T-helper 2 cell treated with Interferon-gamma antibody and Interleukin-4, amounts not matched to agents 5 μg/mL and 100 μg/mL, for 36 hours (primary cell): ENCODE data around the gene NPAT.
"Not testable (repeated sequence)": the region's sequence is repeated elsewhere in the genome, so short reads cannot be mapped to it uniquely, and the experiment has no call there.

ENCODE experiments used
- DNase-seq: peaks from one replicate; pipeline ENCODE4 v3.0.0; 2021; ENCODE audit warnings: low spot score
- H3K27ac Mint-ChIP-seq: one replicate; pipeline ENCODE4 v1.8.0; 2021; ENCODE audit warnings: mild to moderate bottlenecking, mixed read lengths
- H3K27me3 Mint-ChIP-seq: one replicate; pipeline ENCODE4 v1.8.0; 2021; ENCODE audit warnings: low read depth, mixed read lengths
- H3K36me3 Mint-ChIP-seq: one replicate; pipeline ENCODE4 v1.8.0; 2021; ENCODE audit warnings: low read depth, mixed read lengths
- H3K4me1 Mint-ChIP-seq: one replicate; pipeline ENCODE4 v1.8.0; 2021; ENCODE audit warnings: low read depth, mixed read lengths
- H3K4me3 Mint-ChIP-seq: one replicate; pipeline ENCODE4 v1.8.0; 2022; ENCODE audit warnings: mild to moderate bottlenecking, moderate library complexity, mixed read lengths
- H3K9me3 Mint-ChIP-seq: one replicate; pipeline ENCODE4 v1.8.0; 2021; ENCODE audit warnings: mixed read lengths

NPAT gene

GRCh38 chr11:108160970-108161566 is 61.4 kb downstream of the NPAT start:
- DNase-seq, result no peak

GRCh38 chr11:108154591-108154990 is 67.8 kb downstream of the NPAT start:
- no peak overlapping the region for H3K4me3 Mint-ChIP-seq
- H3K9me3 Mint-ChIP-seq, result no peaks in the 10 kb centered on the region
- peaks cover 38% of the 10 kb centered on the region for H3K36me3 Mint-ChIP-seq

More at GRCh38 chr11:108160970-108161566, 61.4 kb downstream of the NPAT start:
- Mint-ChIP-seq H3K27ac (no peak overlapping the region), H3K4me3 (no peak overlapping the region), H3K9me3 (no peaks in the 10 kb centered on the region), H3K36me3 (peaks cover 32% of the 10 kb centered on the region), H3K4me1 (peaks cover 2% of the 10 kb centered on the region), H3K27me3 (no peaks in the 10 kb centered on the region)

GRCh38 chr11:108148556-108148955 is 73.9 kb downstream of the NPAT start:
- H3K4me1 Mint-ChIP-seq, result peaks cover 11% of the 10 kb centered on the region
- no peak overlapping the region for H3K27ac Mint-ChIP-seq
- no peak for DNase-seq
- no peaks in the 10 kb centered on the region for H3K9me3 Mint-ChIP-seq
- peaks cover 65% of the 10 kb centered on the region for H3K36me3 Mint-ChIP-seq
- no peaks in the 10 kb centered on the region for H3K27me3 Mint-ChIP-seq
- no peak overlapping the region for H3K4me3 Mint-ChIP-seq

More at GRCh38 chr11:108154591-108154990, 67.8 kb downstream of the NPAT start:
- DNase-seq, result no peak
- no peaks in the 10 kb centered on the region for H3K4me1 Mint-ChIP-seq
- H3K27ac Mint-ChIP-seq, result no peak overlapping the region
- no peaks in the 10 kb centered on the region for H3K27me3 Mint-ChIP-seq

DNA sequence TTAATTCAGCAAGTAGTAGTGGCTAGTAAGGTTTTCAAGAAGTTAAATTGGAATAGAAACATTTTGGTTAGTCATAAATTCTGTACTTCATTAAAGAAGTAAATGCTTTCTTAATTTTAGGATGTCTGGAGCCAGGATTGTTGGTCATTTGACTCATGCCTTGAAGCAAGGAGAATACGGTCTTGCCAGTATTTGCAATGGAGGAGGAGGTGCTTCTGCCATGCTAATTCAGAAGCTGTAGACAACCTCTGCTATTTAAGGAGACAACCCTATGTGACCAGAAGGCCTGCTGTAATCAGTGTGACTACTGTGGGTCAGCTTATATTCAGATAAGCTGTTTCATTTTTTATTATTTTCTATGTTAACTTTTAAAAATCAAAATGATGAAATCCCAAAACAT is 75.3 kb downstream of the NPAT start:
- H3K4me3 Mint-ChIP-seq, result no peak overlapping the region
- H3K27me3 Mint-ChIP-seq, result no peaks in the 10 kb centered on the region
- H3K27ac Mint-ChIP-seq, result no peak overlapping the region
- no peaks in the 10 kb centered on the region for H3K9me3 Mint-ChIP-seq
- H3K36me3 Mint-ChIP-seq, result peaks cover 69% of the 10 kb centered on the region
- peaks cover 11% of the 10 kb centered on the region for H3K4me1 Mint-ChIP-seq
- no peak for DNase-seq

DNA sequence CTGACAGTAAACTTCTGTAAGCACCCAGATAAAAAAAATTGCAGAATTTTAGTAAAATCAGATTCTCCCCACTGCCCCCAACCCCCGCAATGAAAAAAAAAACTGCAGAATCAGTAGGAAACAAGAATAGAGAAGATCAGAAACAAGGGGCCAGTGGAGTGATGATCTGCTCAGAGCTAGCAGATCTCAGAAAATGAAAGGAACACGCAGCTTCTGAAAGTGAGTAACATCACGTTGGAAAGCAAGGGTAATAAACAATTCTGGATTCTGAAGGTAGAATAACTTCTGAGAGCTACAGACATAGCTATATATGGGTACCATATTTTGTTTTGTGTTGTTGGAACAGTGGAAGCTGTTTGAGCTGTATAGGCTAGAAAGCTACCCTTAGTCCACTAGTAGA is 77.8 kb downstream of the NPAT start:
- Mint-ChIP-seq H3K27me3 (no peaks in the 10 kb centered on the region), H3K4me1 (peaks cover 13% of the 10 kb centered on the region), H3K9me3 (no peaks in the 10 kb centered on the region), H3K4me3 (no peak overlapping the region), H3K36me3 (peaks cover 71% of the 10 kb centered on the region), H3K27ac (peak overlapping the region; percentile 5)
- DNase-seq, result no peak

DNA sequence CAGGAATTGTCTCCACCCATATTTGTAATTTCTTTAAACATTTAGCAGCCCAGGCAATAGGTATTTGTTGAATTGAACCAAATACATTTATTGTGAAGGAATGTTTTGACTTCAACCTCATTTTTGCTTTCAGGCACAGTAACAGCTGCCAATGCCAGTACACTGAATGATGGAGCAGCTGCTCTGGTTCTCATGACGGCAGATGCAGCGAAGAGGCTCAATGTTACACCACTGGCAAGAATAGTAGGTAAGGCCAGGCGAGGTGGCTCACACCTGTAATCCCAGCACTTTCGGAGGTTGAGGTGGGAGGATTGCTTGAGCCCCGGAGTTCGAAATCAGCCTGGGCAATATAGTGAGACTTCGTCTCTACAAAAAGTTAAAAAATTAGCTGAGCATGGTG is 80.1 kb downstream of the NPAT start:
- no peak for DNase-seq
- H3K36me3 Mint-ChIP-seq, result peaks cover 61% of the 10 kb centered on the region
- no peaks in the 10 kb centered on the region for H3K27me3 Mint-ChIP-seq
- H3K4me3 Mint-ChIP-seq, result no peak overlapping the region
- no peaks in the 10 kb centered on the region for H3K9me3 Mint-ChIP-seq
- H3K27ac Mint-ChIP-seq, result no peak overlapping the region
- peaks cover 13% of the 10 kb centered on the region for H3K4me1 Mint-ChIP-seq

GRCh38 chr11:108137212-108137611 is 85.2 kb downstream of the NPAT start:
- DNase-seq, result no peak
- Mint-ChIP-seq H3K4me1 (peaks cover 10% of the 10 kb centered on the region), H3K27me3 (no peaks in the 10 kb centered on the region), H3K4me3 (no peak overlapping the region), H3K27ac (peak overlapping the region; percentile 67), H3K9me3 (no peaks in the 10 kb centered on the region), H3K36me3 (peaks cover 46% of the 10 kb centered on the region)

GRCh38 chr11:108135845-108136544 is 86.4 kb downstream of the NPAT start:
- Mint-ChIP-seq H3K36me3 (peaks cover 45% of the 10 kb centered on the region), H3K9me3 (no peaks in the 10 kb centered on the region), H3K27me3 (no peaks in the 10 kb centered on the region), H3K4me3 (no peak overlapping the region), H3K4me1 (peaks cover 10% of the 10 kb centered on the region), H3K27ac (peak overlapping the region; percentile 71)
- peak; percentile 19 for DNase-seq

DNA sequence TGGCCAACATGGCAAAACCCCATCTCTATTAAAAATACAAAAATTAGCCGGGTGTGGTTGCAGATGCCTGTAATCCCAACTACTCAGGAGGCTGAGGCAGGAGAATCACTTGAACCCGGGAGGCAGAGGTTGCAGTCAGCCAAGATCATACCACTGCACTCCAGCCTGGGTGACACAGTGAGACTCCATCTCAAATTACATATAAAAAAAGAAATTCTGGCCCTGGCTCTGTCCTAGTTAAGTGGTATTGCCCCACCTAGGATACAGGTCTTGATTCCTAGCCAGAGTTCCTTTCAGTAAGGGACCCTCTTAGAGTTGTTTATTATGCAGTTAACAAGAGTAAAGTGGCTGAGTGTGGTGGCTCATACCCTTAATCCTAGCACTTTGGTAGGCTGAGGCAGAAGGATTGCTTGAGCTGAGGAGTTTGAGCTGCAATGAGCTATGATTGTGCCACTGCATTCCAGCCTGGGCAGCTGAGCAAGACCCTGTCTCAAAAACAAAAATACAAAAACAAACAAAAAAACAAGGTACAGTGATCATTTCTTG is 89.4 kb downstream of the NPAT start:
- H3K36me3 Mint-ChIP-seq, result peaks cover 36% of the 10 kb centered on the region
- peaks cover 10% of the 10 kb centered on the region for H3K4me1 Mint-ChIP-seq
- not testable (repeated sequence) for H3K27me3 Mint-ChIP-seq, H3K27ac Mint-ChIP-seq, H3K9me3 Mint-ChIP-seq, DNase-seq, H3K4me3 Mint-ChIP-seq

DNA sequence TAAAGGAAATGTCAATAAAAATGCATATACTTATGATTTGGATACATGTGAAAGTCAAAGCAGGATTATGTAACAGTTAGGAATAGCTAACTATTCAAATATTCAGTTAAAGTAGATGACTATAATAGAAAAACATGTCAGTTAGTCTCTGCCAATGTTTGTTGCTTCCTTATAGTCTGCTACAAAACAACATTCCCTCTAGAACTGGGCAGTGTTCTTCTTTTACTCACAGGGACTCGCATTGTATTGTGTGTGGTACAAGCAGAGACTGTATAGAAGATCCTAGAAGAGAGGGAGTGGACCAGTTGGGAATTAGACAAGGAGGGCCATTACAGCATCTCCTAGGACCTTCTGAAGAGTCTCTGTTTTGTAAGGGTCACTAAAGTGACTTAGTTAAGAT is 90.4 kb downstream of the NPAT start:
- H3K4me3 Mint-ChIP-seq, result no peak overlapping the region
- no peaks in the 10 kb centered on the region for H3K9me3 Mint-ChIP-seq
- H3K36me3 Mint-ChIP-seq, result peaks cover 37% of the 10 kb centered on the region
- H3K27ac Mint-ChIP-seq, result no peak overlapping the region
- H3K27me3 Mint-ChIP-seq, result no peaks in the 10 kb centered on the region
- DNase-seq, result no peak
- peaks cover 8% of the 10 kb centered on the region for H3K4me1 Mint-ChIP-seq

DNA sequence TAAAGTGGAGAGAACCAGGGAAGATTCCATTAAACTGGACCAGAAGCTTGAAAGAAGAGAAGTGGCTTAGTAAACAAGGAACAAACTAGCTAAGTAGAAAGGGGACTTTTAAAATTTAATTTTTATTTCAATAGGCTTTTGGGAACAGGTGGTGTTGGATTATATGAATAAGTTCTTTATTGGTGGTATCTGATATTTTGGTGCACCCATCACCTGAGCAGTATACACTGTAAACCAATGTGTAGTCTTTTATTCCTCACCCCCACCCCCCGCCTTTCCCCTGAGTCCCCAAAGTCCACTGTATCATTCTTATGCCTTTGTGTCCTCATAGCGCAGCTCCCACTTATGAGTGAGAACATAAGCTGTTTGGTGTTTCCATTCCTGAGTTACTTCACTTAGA is 93.7 kb downstream of the NPAT start:
- H3K4me1 Mint-ChIP-seq, result peaks cover 19% of the 10 kb centered on the region
- H3K9me3 Mint-ChIP-seq, result no peaks in the 10 kb centered on the region
- no peak overlapping the region for H3K27ac Mint-ChIP-seq
- H3K27me3 Mint-ChIP-seq, result no peaks in the 10 kb centered on the region
- no peak for DNase-seq
- peaks cover 39% of the 10 kb centered on the region for H3K36me3 Mint-ChIP-seq
- no peak overlapping the region for H3K4me3 Mint-ChIP-seq

DNA sequence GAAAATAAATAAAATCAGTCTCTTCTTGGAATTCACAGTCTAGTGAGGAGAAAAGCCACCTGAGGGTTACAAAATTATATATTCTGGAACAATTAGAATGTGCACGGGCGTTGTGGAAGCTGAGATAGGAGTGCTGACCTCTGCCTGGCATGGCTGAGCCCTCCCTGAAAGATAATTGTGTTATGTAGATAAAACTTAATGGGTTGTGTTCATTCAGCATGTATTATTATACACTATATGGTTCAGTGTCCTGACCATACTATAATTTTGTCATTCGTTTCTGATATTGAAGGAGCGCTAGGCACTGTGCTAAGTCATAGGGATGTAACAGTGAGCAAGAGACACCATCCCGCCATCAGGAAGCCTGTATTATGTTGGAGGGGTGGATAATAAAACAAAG is 97.3 kb downstream of the NPAT start:
- Mint-ChIP-seq H3K27me3 (no peaks in the 10 kb centered on the region), H3K9me3 (no peaks in the 10 kb centered on the region), H3K4me1 (peaks cover 34% of the 10 kb centered on the region), H3K36me3 (peaks cover 29% of the 10 kb centered on the region), H3K4me3 (peak overlapping the region; percentile 37), H3K27ac (peak overlapping the region; percentile 75)
- no peak for DNase-seq

- peak overlapping the region; percentile 91 for H3K4me3 Mint-ChIP-seq
- no peaks in the 10 kb centered on the region for H3K27me3 Mint-ChIP-seq
- DNase-seq, result no peak
- H3K9me3 Mint-ChIP-seq, result no peaks in the 10 kb centered on the region
- H3K4me1 Mint-ChIP-seq, result peaks cover 36% of the 10 kb centered on the region
- H3K27ac Mint-ChIP-seq, result peak overlapping the region; percentile 83
- H3K36me3 Mint-ChIP-seq, result peaks cover 16% of the 10 kb centered on the region
Observed at GRCh38 chr11:108122166-108122628, 100.2 kb downstream of the NPAT start.

GRCh38 chr11:108121274-108122155 is 100.9 kb downstream of the NPAT start, which contains the start of gene ACAT1:
Gene ACAT1 (plus strand): TSS chr11:108121567. CDS start chr11:108121607, 40 bp downstream.
- H3K27me3 Mint-ChIP-seq, result no peaks in the 10 kb centered on the region
- peaks cover 16% of the 10 kb centered on the region for H3K36me3 Mint-ChIP-seq
- no peaks in the 10 kb centered on the region for H3K9me3 Mint-ChIP-seq
- DNase-seq, result peak; percentile 96
- H3K4me3 Mint-ChIP-seq, result peak within 1 kb of the TSS; percentile 91
- peaks cover 36% of the 10 kb centered on the region for H3K4me1 Mint-ChIP-seq
- peak within 1 kb of the TSS; percentile 83 for H3K27ac Mint-ChIP-seq
